RWPE2 (cell line): ENCODE results near the gene FAT4.

Experiments
- ATAC-seq: fragments of 200-7000 bp; cut with Tn5 transposase; 3 replicates; pipeline ENCODE4 v1.9.1; 2021; ENCODE audit warnings: low read depth
- DNase-seq: peaks from one replicate; pipeline ENCODE4 v3.0.0-alpha.2; 2020; ENCODE audit warnings: low spot score
- H3K27ac ChIP-seq: fragments of 450-650 bp; 2 replicates; pipeline ENCODE4 v1.5.1; 2017; ENCODE audit warnings: mild to moderate bottlenecking; ENCODE audit not compliant: poor library complexity, severe bottlenecking
- H3K27me3 ChIP-seq: fragments of 250-450 bp; sonication (Bioruptor Pico); 2 replicates; pipeline ENCODE4 v1.5.1; 2021; ENCODE audit warnings: mild to moderate bottlenecking, moderate library complexity; ENCODE audit not compliant: insufficient read depth, poor library complexity, severe bottlenecking
- H3K36me3 ChIP-seq: fragments of 250-450 bp; sonication (Bioruptor Pico); 2 replicates; pipeline ENCODE4 v1.5.1; 2020; ENCODE audit warnings: low read depth, mild to moderate bottlenecking, moderate library complexity
- H3K4me1 ChIP-seq: fragments of 250-450 bp; sonication (Bioruptor Pico); 2 replicates; pipeline ENCODE4 v1.5.1; 2021; ENCODE audit warnings: mild to moderate bottlenecking, moderate library complexity; ENCODE audit not compliant: insufficient read depth, poor library complexity, severe bottlenecking
- H3K4me3 ChIP-seq: fragments of 250-450 bp; sonication (Bioruptor Pico); 2 replicates; pipeline ENCODE4 v1.5.1; 2021; ENCODE audit warnings: mild to moderate bottlenecking, moderate library complexity; ENCODE audit not compliant: severe bottlenecking
- H3K9me3 ChIP-seq: fragments of 250-450 bp; sonication (Bioruptor Pico); 2 replicates; pipeline ENCODE4 v1.5.1; 2021; ENCODE audit warnings: mild to moderate bottlenecking, moderate library complexity; ENCODE audit not compliant: severe bottlenecking
- TF ChIP-seq, protein P1 (sequence below): fragments of 450-650 bp; IDR thresholded peaks from one replicate; pipeline ENCODE4 v1.5.1; 2017; ENCODE audit warnings: mild to moderate bottlenecking, moderate library complexity; ENCODE audit not compliant: poor library complexity, severe bottlenecking

FAT4 gene

DNA sequence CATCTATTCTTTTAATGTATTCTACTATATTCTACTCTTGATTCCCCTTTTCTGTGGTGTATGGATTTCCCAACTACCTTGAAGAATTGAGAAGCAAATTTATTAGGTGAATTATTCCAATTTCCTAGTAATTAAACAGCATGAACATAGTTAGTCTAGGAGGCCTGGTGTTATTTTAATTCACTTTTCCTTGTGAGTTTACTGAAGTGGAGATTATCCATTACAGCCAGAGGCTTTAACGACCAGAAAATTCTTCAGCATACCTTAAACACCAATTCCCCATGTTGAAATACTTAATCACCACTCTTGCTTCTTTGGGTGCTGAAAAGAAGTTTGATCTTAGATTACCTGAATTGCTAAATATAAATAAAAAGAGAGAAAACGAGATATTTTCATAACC, 29.4 kb downstream of the FAT4 start:
- TF ChIP-seq, protein P1, sequence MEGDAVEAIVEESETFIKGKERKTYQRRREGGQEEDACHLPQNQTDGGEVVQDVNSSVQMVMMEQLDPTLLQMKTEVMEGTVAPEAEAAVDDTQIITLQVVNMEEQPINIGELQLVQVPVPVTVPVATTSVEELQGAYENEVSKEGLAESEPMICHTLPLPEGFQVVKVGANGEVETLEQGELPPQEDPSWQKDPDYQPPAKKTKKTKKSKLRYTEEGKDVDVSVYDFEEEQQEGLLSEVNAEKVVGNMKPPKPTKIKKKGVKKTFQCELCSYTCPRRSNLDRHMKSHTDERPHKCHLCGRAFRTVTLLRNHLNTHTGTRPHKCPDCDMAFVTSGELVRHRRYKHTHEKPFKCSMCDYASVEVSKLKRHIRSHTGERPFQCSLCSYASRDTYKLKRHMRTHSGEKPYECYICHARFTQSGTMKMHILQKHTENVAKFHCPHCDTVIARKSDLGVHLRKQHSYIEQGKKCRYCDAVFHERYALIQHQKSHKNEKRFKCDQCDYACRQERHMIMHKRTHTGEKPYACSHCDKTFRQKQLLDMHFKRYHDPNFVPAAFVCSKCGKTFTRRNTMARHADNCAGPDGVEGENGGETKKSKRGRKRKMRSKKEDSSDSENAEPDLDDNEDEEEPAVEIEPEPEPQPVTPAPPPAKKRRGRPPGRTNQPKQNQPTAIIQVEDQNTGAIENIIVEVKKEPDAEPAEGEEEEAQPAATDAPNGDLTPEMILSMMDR = no peak
- DNase-seq (no peak), ATAC-seq (no peak)
- Histone ChIP-seq H3K9me3 (no peaks in the 10 kb centered on the region), H3K4me1 (no peaks in the 10 kb centered on the region), H3K27me3 (no peaks in the 10 kb centered on the region), H3K27ac (no peak overlapping the region), H3K36me3 (peaks cover 5% of the 10 kb centered on the region; the same call in 1 of the 2 replicates), H3K4me3 (no peak overlapping the region)

DNA sequence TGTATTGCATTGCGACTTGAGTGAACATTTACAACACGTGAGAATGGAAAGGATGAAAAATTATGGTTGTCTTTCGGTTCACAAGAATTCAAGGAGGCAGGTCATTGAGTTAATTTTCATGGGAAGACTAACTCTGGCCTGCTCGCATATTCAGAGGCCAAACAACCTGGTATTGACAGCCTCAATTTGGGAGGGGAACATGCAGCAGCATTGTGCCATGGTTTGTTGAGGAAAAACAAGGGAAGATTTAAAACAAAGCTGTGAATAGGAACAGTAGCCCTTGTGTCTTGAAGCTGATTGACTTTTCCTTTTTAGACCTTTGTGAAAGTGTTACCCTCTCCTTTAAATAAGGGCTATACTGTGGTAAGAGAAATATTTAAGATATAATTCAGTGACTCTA, 31.9 kb downstream of the FAT4 start:
- DNase-seq (no peak), ATAC-seq (no peak)
- no peak overlapping the region for H3K4me3 ChIP-seq
- H3K27me3 ChIP-seq = no peaks in the 10 kb centered on the region
- no peaks in the 10 kb centered on the region for H3K4me1 ChIP-seq
- H3K9me3 ChIP-seq = no peaks in the 10 kb centered on the region
- TF ChIP-seq, protein P1 = no peak
- H3K36me3 ChIP-seq = peaks cover 5% of the 10 kb centered on the region; the same call in 1 of the 2 replicates
- H3K27ac ChIP-seq = no peak overlapping the region

DNA sequence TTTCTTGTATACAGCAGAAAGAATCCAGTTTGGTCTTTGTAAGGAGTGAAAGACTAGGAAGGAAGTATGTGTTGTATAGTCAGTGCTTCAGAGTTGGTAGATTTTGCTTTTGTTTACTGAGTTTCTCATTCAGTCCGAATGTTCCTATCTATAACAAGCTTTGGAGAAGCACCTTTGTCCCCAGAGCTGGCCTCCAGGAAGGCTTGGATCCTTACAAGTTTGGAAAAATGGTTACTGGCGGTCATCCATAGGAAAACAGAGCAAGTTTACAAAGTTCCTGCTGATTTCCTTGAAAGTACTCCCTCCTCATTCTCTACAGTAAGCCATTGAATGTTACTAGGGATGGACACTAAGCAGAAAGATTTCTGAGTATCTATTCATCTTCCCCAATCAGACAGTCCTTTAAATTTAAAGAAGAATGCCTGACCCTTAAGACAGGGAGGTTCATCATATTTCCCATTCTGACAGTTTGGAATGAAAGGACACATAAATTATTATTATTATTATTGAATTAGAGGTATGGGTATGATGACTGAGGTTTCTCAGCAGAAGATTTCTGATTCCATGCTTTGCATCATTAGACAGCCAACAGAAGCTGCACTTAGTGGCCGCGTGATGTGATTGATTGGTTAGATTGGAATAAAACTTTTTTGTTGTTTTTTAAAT, 35.8 kb downstream of the FAT4 start:
- Histone ChIP-seq H3K9me3 (no peaks in the 10 kb centered on the region), H3K4me1 (no peaks in the 10 kb centered on the region), H3K4me3 (no peak overlapping the region), H3K27me3 (no peaks in the 10 kb centered on the region), H3K27ac (no peak overlapping the region), H3K36me3 (peaks cover 5% of the 10 kb centered on the region; the same call in 1 of the 2 replicates)
- DNase-seq (no peak), ATAC-seq (no peak)
- TF ChIP-seq, protein P1 = no peak

DNA sequence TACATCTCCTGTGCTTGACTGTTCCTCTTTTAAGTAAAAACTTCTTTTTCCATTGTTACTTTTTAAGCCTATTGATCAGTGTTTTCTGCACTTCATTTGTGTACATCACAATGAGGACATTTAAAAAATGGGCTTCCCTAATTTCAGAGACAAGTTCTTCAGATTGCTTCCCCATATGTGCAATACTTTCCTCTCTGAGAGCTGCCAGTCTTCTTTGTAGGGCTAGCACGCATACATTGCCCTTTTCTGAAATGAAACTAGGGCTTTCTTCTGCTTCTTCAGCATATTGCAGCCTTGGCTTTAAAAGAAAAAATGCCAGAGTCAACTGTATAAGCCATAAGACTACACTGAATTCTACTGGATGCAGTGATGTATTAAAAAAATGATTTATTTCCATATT, 37.8 kb downstream of the FAT4 start:
- TF ChIP-seq, protein P1 = no peak
- peaks cover 2% of the 10 kb centered on the region; the same call in 1 of the 2 replicates for H3K36me3 ChIP-seq
- no peaks in the 10 kb centered on the region for H3K9me3 ChIP-seq
- H3K27ac ChIP-seq = no peak overlapping the region
- no peaks in the 10 kb centered on the region for H3K4me1 ChIP-seq
- H3K4me3 ChIP-seq = no peak overlapping the region
- DNase-seq (no peak), ATAC-seq (no peak)
- H3K27me3 ChIP-seq = no peaks in the 10 kb centered on the region

DNA sequence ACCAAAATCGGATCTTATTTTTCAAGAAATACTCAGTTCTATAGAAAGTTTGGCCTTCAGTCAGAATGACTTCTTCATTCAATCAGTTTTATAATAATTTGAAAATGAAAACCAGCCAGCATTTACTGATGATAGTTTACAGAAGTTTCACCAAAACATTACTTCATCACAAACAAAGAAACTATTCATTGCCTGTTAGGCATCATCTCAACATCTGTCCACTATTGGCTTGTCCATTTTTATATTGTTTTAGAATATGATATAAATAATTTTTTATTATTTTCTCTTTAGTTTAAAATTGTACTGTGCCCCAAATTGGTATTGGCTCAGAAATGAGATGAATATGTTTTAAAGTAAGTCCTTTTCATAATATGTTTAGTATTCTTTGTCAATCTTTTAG, 38.4 kb downstream of the FAT4 start:
- Histone ChIP-seq H3K27ac (no peak overlapping the region), H3K9me3 (no peaks in the 10 kb centered on the region), H3K4me1 (no peaks in the 10 kb centered on the region), H3K4me3 (no peak overlapping the region), H3K36me3 (no peaks in the 10 kb centered on the region), H3K27me3 (no peaks in the 10 kb centered on the region)
- no peak for DNase-seq
- TF ChIP-seq, protein P1 = no peak
- ATAC-seq = no peak
